Left lung (tissue), 10 donors: Measurements from ENCODE around the gene CORO1C. TPM values are rescaled to one million over a fixed set of nuclear protein-coding genes. Genes with fewer than 3 reads are reported as not detected.

ENCODE experiments used
- ATAC-seq: fragments of 200-7000 bp; cut with Tn5 transposase; one replicate; pipeline ENCODE4 v1.9.1; 2020; ENCODE audit warnings: moderate library complexity
- DNase-seq, 4 donors: peaks; one replicate each; pipeline ENCODE4 v3.0.0-alpha.2; 2013 to 2020
- H3K27ac ChIP-seq, 2 donors: fragments of 200-600 bp; sonication (generic) in 1 of 2; one replicate each; pipeline versions ENCODE4 v1.5.0 to v1.8.0; 2020 to 2021
- H3K27me3 ChIP-seq, 2 donors: fragments of 200-600 bp; sonication (generic) in 1 of 2; one replicate each; pipeline versions ENCODE4 v1.5.0 to v1.8.0; 2020 to 2021
- H3K36me3 ChIP-seq, 2 donors: fragments of 200-600 bp; sonication (generic) in 1 of 2; one replicate each; pipeline versions ENCODE4 v1.5.0 to v1.8.0; 2020 to 2021
- H3K4me1 ChIP-seq, 2 donors: fragments of 200-600 bp; one replicate each; pipeline ENCODE4 v1.8.0; 2021
- H3K4me3 ChIP-seq, 2 donors: fragments of 200-600 bp; sonication (generic) in 1 of 2; one replicate each; pipeline versions ENCODE4 v1.5.0 to v1.8.0; 2020 to 2021; ENCODE audit warnings: mild to moderate bottlenecking in 1 of 2
- H3K9me3 ChIP-seq, 2 donors: fragments of 200-600 bp; sonication (generic) in 1 of 2; one replicate each; pipeline versions ENCODE4 v1.5.0 to v1.8.0; 2020 to 2021
- intact Hi-C, 2 donors: fragments of 100-400 bp; cut with DNase I; formaldehyde crosslinking; loops; one replicate each; pipeline versions ENCODE4 v1.11.2 to v1.14.2; 2022
- polyA plus RNA-seq, 6 donors: library from polyadenylated mRNA; unstranded; fragments of 120-200 nt; gene quantifications; one replicate each; pipeline ENCODE4 v1.2.1, GENCODE V29; 2013; ENCODE audit not compliant: insufficient read length in 6 of 6
- total RNA-seq, 2 donors: library from RNA; stranded (reverse); fragmentation: NEBNext Ultra II Directional; extraction: Animal tissue kit (Norgen Biotek cat#: 25700); gene quantifications; one replicate each; pipeline ENCODE4 v1.2.1, GENCODE V29; 2021
- TF ChIP-seq, protein P1 (sequence below), 2 donors: fragments of 200-600 bp; sonication (generic) in 1 of 2; IDR thresholded peaks; one replicate each; pipeline versions ENCODE4 v1.5.0 to v1.8.0; 2021; ENCODE audit warnings: antibody characterized with exemption in 2 of 2
- donor health status: DM: no; HTN: yes; CAD: no.
- donor health status: DM: no; HTN: no; CAD: no.

Gene CORO1C
- total and polyA plus RNA-seq, 8 donors, result 77.7 to 282 (median 85.9) TPM

DNA sequence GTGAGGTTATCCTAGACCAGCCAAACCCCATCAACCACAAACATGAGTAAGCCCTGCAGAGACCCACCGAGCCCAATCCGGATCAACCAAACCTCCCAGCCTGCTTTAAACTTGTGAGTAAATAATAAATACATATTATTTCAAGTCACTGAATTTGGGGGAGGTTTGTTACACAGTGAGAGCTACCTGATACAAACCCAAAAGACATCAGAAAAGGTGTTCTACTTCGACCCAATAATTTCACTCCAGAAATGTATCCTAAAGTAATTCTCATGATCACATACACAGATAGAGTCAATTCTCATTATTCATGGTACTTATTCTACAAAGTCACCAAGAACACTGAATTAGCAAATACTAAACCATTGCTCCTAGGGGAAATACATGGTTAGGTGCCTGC is 16.2 kb upstream of the CORO1C start:
- no peaks in the 10 kb centered on the region for H3K9me3 ChIP-seq
- no peak overlapping the region for H3K4me3 ChIP-seq
- no peaks in the 10 kb centered on the region for H3K27me3 ChIP-seq
- DNase-seq, result no peak
- peaks cover 4 to 14% of the 10 kb centered on the region in 2 donors for H3K4me1 ChIP-seq
- TF ChIP-seq, protein P1, sequence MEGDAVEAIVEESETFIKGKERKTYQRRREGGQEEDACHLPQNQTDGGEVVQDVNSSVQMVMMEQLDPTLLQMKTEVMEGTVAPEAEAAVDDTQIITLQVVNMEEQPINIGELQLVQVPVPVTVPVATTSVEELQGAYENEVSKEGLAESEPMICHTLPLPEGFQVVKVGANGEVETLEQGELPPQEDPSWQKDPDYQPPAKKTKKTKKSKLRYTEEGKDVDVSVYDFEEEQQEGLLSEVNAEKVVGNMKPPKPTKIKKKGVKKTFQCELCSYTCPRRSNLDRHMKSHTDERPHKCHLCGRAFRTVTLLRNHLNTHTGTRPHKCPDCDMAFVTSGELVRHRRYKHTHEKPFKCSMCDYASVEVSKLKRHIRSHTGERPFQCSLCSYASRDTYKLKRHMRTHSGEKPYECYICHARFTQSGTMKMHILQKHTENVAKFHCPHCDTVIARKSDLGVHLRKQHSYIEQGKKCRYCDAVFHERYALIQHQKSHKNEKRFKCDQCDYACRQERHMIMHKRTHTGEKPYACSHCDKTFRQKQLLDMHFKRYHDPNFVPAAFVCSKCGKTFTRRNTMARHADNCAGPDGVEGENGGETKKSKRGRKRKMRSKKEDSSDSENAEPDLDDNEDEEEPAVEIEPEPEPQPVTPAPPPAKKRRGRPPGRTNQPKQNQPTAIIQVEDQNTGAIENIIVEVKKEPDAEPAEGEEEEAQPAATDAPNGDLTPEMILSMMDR (IDR thresholded peaks at IDR 0.05), result no peak
- no peak for ATAC-seq
- H3K27ac ChIP-seq, result no peak overlapping the region
- intact Hi-C loops, result no loop called here
- H3K36me3 ChIP-seq, result no peaks in the 10 kb centered on the region

DNA sequence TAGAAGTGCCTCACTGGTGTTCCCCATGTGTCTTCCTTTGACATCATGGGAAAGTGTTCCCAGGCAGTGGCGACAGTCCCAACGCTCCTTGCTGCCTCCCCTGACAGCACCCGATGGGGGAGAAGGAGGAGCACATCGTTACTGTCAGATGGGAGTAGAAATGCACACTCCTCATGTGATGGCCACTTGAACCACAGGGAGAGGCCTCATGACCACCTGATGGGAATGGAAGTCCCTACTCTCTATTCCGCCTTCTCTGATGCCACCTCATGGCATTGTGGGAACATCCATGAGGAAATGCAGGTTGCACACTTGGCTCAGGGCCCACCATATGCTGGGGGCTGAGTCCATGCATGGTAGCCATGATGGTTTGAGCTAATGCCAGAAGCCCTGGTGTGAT is 14.3 kb upstream of the CORO1C start:
- ATAC-seq (no peak), DNase-seq (no peak)
- TF ChIP-seq, protein P1 (IDR thresholded peaks at IDR 0.05), result no peak
- no peak overlapping the region for H3K27ac ChIP-seq
- no peaks in the 10 kb centered on the region for H3K9me3 ChIP-seq
- H3K4me3 ChIP-seq, result no peak overlapping the region
- no peaks in the 10 kb centered on the region for H3K36me3 ChIP-seq
- H3K27me3 ChIP-seq, result no peaks in the 10 kb centered on the region
- intact Hi-C loops, result no loop called here
- peaks cover 3 to 14% of the 10 kb centered on the region in 2 donors for H3K4me1 ChIP-seq

DNA sequence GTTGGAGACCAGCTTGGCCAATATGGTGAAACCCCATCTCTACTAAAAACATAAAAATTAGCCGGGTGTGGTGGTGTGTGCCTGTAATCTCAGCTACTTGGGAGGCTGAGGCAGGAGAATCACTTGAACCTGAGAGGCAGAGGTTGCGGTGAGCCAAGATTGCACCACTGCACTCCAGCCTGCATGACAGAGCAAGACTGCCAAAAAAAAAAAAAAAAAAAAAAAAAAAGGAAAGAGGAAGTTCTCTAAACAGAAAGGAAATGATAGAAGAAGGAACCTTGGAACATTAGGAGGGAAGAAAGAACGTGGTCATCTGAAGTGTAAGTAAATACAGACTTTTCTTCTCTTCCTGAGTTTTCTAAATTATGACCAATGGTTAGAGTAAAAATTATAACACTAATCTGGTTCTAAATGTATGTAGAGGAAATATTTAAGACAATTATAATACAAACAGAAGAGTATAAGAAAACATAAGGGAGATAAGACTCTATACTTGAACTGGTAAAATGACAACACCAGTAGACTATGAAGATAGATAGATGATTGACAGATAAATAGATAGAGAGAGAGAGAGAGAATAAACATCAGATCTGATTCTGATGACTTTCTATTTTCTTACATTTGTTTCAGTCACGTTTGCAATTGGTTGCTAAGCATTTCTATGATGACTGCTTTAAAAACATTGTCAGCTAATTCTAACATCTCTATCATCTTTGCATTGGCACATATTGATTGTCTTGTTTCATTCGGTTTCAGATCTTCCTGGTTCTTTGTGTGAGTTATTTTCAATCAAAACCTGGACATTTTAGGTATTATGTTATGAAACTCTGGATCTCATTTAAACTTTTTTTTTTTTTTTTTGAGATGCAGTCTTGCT is 12.9 kb upstream of the CORO1C start:
- ATAC-seq (no peak), DNase-seq (no peak)
- peaks cover 0 to 14% of the 10 kb centered on the region in 2 donors for H3K4me1 ChIP-seq
- H3K4me3 ChIP-seq, result no peak overlapping the region
- intact Hi-C loops, result no loop called here
- no peaks in the 10 kb centered on the region for H3K27me3 ChIP-seq
- TF ChIP-seq, protein P1 (IDR thresholded peaks at IDR 0.05), result no peak
- H3K36me3 ChIP-seq, result no peaks in the 10 kb centered on the region
- peak overlapping the region in 1 of 2 donors; percentile 55 for H3K27ac ChIP-seq
- no peaks in the 10 kb centered on the region for H3K9me3 ChIP-seq

DNA sequence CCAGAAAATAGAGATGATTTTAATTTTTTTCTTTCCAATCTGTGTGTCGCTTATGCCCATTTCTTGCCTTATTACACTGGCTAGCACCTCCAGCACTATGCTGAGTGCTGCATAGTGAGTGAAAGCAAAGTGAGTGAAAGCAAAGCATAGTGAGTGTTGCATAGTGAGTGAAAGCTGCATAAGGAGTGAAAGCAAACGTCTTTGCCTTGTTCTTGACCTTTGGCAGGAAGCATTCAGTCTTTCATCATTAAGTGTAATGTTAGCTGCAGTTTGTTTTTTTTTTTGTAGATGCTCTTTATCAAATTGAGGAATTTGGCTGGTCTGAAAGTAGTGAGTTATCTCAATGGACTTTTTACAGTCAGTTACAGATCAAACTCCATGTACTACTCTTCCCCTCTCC is 6.9 kb upstream of the CORO1C start:
- no peak overlapping the region for H3K27ac ChIP-seq
- H3K36me3 ChIP-seq, result no peaks in the 10 kb centered on the region
- intact Hi-C loops, result no loop called here
- peaks cover 0 to 18% of the 10 kb centered on the region in 2 donors for H3K4me1 ChIP-seq
- TF ChIP-seq, protein P1 (IDR thresholded peaks at IDR 0.05), result no peak
- DNase-seq (no peak), ATAC-seq (no peak)
- no peaks in the 10 kb centered on the region for H3K9me3 ChIP-seq
- no peaks in the 10 kb centered on the region for H3K27me3 ChIP-seq
- H3K4me3 ChIP-seq, result no peak overlapping the region

DNA sequence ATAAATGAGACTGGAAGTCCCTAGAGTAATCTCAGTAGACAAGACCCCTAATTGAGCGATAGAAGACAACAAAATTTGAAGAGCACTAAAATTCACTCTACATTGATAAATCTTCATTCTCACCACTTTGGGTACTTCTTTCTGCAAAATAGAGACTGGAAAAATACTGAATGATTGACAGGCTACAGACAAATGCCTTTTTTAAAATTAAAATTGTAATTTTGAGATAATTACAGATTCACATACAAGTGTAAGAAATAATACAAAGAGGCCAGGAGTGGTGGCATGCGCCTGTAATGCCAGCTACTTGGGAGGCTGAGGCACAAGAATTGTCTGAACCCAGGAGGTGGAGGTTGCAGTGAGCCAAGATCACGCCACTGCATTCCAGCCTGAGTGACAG is 4.5 kb upstream of the CORO1C start:
- ATAC-seq (no peak), DNase-seq (no peak)
- H3K36me3 ChIP-seq, result no peaks in the 10 kb centered on the region
- H3K27ac ChIP-seq, result no peak overlapping the region
- peaks cover 0 to 29% of the 10 kb centered on the region in 2 donors for H3K4me1 ChIP-seq
- H3K4me3 ChIP-seq, result no peak overlapping the region
- intact Hi-C loops, result no loop called here
- no peaks in the 10 kb centered on the region for H3K9me3 ChIP-seq
- TF ChIP-seq, protein P1 (IDR thresholded peaks at IDR 0.05), result no peak
- no peaks in the 10 kb centered on the region for H3K27me3 ChIP-seq
